ENCODE measurements around the gene PHAF1. TPM values are rescaled to one million over a fixed set of nuclear protein-coding genes. Genes with fewer than 3 reads are reported as not detected.

PHAF1 gene
- total and polyA plus RNA-seq, 2 of the 13 experiments (the other 11 are each of a cell fraction or from before 2014, with no cell fraction given) = 48.3 to 174 TPM

- H3K79me2 ChIP-seq (ENCODE audit: insufficient read depth, low read length) = no peaks in the 10 kb centered on the region
- in situ Hi-C loops (cut with HindIII; ENCODE audit: extremely low pct_ligation_motif_present, low pct_unique_long_range_greater_than_20kb) (no loop called here), intact Hi-C loops (cut with micrococcal nuclease; ENCODE audit: unreplicated experiment) (loop anchor here (1.0 kb wide), 1 partner anchor 14 kb away; the partner anchor contains the start of gene NOL3)
- peak within 1 kb of the TSS; percentile 72 to 98 (median 82) for H3K4me3 ChIP-seq (replicated peaks in 1 of 3; ENCODE audit: insufficient read depth in 1 of 3, low read depth in 2 of 3, low read length in 3 of 3)
- TSS peak; percentile 89 for BruUV-seq (replicated peaks)
- no peaks in the 10 kb centered on the region; the same call in 1 of the 2 replicates for H4K20me1 ChIP-seq (ENCODE audit: insufficient read depth, low read length)
- no peaks in the 10 kb centered on the region for H3K9me3 ChIP-seq (ENCODE audit: low read length)
- WGBS (ENCODE audit: low lambda C conversion rate) = under 1% methylated on average over 51 of the region's 77 CpGs
- H3K4me1 ChIP-seq (ENCODE audit: insufficient read depth, low read length) = peaks cover 48% of the 10 kb centered on the region
- peak; percentile 84 for ATAC-seq
- ChIA-PET CTCF (ENCODE audit: low intra/inter-chr PET ratio, low total read pairs) (interaction anchor here (0.6 to 2.7 kb wide), 4 partner anchors 13 to 206 kb away, joined by 3 to 28 read pairs (median 3); no protein-coding TSS in a partner anchor), POLR2A (interaction anchor here (1.0 to 2.8 kb wide), 4 partner anchors 10 to 155 kb away, joined by 4 to 18 read pairs (median 4); partner anchors contain the start of genes CBFB, FBXL8 and NOL3)
- peak within 1 kb of the TSS; percentile 96 for H3K4me2 ChIP-seq (ENCODE audit: low read depth, low read length)
- peak; percentile 99 for FAIRE-seq
- H3K36me3 ChIP-seq (replicated peaks in 1 of 2; ENCODE audit: control insufficient read depth in 1 of 2, insufficient read depth in 2 of 2, low read length in 2 of 2) = no peaks in the 10 kb centered on the region
- peak within 1 kb of the TSS; percentile 82 for H3K27ac ChIP-seq (ENCODE audit: extremely low read length, insufficient read depth, low read length)
- H3K9ac ChIP-seq (ENCODE audit: insufficient read depth, low read depth, low read length) = peak within 1 kb of the TSS; percentile 93
- H3K27me3 ChIP-seq (ENCODE audit: control insufficient read depth in 1 of 2, insufficient read depth in 2 of 2, low read length in 2 of 2) = peaks cover 5 to 7% of the 10 kb centered on the region in 2 experiments; a peak in 2 of 5 replicates
- no peak within 1 kb of the TSS for H2AFZ ChIP-seq (ENCODE audit: low read length)
- DNase-seq (ENCODE audit: low spot score) = peak; percentile 99
- TF ChIP-seq ZNF691 (CRISPR knock-in tag; IDR thresholded peaks at IDR 0.05; ENCODE audit: borderline replicate concordance, low read depth) = peak; percentile 41
- TF ChIP-seq ZNF124 (CRISPR knock-in tag; IDR thresholded peaks at IDR 0.05) = peak; percentile 84
- no peak for TF ChIP-seq SCMH1 (CRISPR knock-in tag; IDR thresholded peaks at IDR 0.05; ENCODE audit: borderline replicate concordance)
- TF ChIP-seq SNAPC4 (CRISPR knock-in tag; IDR thresholded peaks at IDR 0.05) = no peak
- TF ChIP-seq GLI4 (CRISPR knock-in tag; IDR thresholded peaks at IDR 0.05; ENCODE audit: borderline replicate concordance) = peak; percentile 79; the same call in 1 of the 2 replicates
- no peak for TF ChIP-seq MLXIP (CRISPR knock-in tag; IDR thresholded peaks at IDR 0.05; ENCODE audit: borderline replicate concordance)
- TF ChIP-seq RBM22 (optimal IDR thresholded peaks at IDR 0.05; ENCODE audit: low read length) = no peak
- TF ChIP-seq GMEB2 (CRISPR knock-in tag; IDR thresholded peaks at IDR 0.05; ENCODE audit: low read depth) = peak; percentile 97
- TF ChIP-seq ZMYM3 (CRISPR knock-in tag; IDR thresholded peaks at IDR 0.05) = no peak
- peak; percentile 67 for TF ChIP-seq MLX (CRISPR knock-in tag; IDR thresholded peaks at IDR 0.05)
Observed at GRCh38 chr16:67183627-67184452, 74.1 kb downstream of the PHAF1 start, which contains the start of gene MATCAP1. Gene MATCAP1 (minus strand): TSS chr16:67183963. CDS start chr16:67180610, 3,353 bp downstream.

Data from HepG2 (cell line).